Activated CD8-positive, alpha-beta memory T cell treated with anti-CD3 and anti-CD28 coated beads, Interleukin-2, amount 50 U/mL, for 4 hours (primary cell): ENCODE data around the gene CLEC11A.
"Not testable (repeated sequence)": the region's sequence is repeated elsewhere in the genome, so short reads cannot be mapped to it uniquely, and the experiment has no call there.

Experiments used
- DNase-seq: peaks from one replicate; pipeline ENCODE4 v3.0.0-alpha.2; 2020

CLEC11A gene

DNA sequence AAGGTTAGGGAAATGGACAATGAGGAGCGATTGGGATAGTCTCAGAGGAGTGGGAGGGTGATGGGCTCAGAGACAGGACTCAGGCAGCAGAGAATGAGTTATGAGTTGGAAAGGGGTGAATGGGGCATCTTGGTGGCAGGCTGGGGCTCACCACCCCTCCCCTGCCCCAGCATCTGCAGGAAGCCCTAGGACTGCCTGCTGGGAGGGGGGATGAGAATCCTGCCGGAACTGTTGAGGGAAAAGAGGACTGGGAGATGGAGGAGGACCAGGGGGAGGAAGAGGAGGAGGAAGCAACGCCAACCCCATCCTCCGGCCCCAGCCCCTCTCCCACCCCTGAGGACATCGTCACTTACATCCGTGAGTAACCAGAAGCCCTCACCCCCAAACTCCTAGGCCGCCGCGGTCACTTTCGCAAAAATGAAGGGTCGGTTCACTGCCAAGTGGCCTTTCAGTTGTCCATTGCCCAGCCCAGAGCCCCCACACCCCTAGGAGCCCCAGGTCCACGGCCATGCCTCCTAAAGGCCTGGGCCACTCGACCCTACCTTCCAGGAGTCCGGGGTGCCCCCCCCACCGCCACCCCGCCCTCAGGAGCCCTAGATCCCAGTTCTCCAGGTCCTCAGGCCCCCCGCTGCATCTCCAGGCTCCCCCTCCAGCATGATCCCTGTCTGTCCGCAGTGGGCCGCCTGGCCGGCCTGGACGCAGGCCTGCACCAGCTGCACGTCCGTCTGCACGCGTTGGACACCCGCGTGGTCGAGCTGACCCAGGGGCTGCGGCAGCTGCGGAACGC, 764 bp downstream of the CLEC11A start:
- no peak for DNase-seq

DNA sequence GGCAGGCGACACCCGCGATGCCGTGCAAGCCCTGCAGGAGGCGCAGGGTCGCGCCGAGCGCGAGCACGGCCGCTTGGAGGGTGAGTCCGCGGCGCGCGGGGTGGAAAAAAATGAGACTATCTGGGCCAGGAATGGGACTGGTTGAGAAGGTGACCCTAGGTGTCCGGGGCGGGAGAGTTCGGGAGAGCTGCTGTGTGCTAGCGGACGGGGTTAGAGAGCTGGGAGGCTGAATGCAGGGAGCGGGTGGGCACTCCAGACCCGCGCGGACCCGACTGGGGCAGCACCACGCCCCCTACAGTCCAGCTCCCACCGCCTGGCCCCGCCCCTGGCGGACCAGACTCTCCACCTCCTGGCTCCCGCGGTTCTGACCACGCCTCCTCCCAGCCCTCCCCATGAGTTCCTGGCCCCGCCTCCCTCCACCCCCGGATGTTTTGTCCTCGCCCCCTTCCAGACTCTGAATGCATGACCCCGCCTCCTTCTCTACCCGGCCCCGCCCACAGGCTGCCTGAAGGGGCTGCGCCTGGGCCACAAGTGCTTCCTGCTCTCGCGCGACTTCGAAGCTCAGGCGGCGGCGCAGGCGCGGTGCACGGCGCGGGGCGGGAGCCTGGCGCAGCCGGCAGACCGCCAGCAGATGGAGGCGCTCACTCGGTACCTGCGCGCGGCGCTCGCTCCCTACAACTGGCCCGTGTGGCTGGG, 1.5 kb downstream of the CLEC11A start:
- peak; percentile 96 for DNase-seq

DNA sequence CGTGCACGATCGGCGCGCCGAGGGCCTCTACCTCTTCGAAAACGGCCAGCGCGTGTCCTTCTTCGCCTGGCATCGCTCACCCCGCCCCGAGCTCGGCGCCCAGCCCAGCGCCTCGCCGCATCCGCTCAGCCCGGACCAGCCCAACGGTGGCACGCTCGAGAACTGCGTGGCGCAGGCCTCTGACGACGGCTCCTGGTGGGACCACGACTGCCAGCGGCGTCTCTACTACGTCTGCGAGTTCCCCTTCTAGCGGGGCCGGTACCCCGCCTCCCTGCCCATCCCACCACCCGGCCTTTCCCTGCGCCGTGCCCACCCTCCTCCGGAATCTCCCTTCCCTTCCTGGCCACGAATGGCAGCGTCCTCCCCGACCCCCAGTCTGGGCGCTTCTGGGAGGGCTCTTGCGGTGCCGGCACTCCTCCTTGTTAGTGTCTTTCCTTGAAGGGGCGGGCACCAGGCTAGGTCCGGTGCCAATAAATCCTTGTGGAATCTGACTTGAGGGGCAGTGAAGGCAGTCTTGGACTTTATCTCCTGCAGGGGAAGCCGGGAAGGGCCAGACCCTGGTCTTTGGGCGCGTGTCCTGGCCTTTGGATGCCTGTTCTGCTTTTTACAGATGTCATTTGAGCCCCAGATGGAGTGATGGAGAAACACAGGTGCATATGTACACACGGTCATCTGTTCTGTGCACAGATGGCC, 2.2 kb downstream of the CLEC11A start:
- DNase-seq = no peak

DNA sequence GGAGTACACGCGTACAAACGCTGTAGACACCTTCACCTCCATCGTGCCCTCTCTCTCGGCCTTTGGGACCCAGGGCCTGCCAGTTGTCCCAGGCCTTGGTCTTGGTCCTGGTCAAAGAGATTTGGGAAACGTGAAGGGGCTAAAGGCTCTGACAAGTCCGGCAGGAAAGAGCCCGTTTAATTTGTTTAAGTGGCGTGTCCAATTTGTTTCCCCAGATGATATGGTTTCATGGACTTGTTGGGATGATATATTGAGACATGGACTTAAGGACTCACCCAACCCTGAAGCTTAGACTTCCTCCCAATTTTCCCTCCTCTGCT, 2.7 kb downstream of the CLEC11A start:
- DNase-seq = no peak

DNA sequence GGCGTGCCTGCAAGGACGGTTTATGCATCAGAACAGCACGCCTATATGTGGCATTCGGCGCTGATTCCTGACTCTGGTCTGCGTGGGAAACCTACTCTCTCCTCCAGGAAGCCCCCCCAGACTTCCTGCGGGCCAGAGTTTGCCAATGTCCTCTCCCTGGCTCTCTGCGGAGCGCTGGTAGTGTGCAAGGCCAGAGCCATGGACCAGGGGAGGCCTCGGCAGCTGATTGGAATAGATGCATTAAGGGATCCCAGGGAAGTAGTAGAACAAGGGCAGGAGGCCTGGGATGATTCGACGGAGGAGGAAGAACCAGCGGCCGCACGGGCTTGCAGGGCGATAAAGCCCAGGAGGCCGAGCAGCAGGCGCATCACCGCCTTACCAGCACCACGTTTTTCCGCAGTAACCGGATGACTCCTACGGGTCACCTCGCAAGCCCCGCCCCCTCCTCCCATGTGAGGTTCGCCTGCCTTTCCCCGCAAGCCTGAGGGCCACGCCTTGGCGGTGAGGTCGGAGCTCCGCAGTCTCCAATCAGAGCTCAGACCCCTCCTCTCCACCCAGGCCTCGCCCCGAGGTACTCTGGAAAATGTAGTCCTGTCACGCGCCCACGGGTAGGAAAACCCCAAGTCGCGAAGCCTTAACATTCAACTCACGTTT, 5.0 kb downstream of the CLEC11A start:
- peak; percentile 87 for DNase-seq

DNA sequence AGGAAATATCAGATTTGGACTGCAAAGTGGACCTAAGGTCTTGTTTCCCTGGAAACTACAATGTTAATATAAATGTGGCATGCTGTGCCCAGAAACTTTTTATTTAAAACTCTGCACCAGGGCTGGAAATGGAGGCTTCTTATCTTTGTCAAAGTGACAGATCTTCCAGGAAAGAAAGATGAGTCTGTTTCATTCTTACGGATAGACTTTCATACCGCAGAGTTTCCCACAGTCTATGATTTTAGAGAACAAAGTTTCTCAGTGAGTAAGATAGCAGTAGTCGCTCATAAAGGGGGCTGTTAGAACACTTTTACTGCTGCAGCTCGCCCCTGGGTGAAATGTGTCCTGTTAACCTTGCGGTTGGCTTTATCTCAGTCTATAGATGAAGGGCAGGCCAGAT, 6.7 kb downstream of the CLEC11A start:
- DNase-seq = no peak

DNA sequence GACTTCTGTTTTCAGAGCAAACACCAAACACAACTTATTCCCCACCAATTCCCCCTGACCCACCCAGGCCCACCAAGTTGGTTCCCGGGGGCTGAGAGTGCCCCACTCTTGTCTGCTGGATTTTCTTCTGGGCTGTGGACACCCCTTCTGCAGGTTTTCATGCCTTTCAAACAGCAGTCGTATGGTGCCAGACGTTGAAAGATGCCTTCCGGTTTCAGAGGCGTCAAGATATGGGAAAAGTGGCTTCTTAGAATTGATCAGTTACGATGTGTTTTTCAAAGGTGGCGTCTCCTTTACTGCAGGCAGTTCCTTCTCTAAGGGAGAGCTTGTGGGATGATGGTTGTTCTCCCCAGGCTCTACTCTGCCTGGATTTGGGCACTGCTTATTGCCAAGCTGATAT, 12.7 kb downstream of the CLEC11A start:
- no peak for DNase-seq

DNA sequence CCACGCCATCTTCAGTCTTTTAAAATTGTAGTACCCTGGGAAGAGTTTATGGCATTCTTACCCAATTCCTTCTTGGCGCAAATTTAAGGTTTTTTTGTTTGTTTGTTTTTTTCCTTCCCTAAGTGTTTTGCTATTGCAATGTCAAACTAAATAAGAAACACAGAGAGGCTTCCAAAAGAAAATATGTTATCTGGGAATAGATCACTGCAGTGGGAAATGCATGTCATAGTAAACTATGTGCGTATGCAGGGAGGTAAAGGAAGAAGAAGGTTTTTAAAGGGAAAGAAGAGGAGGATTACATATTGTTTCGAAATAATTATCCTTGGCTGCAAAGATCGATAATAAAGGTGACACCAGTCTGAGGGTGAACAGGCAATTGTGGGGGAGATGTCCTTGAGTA, 13.2 kb downstream of the CLEC11A start:
- DNase-seq = no peak

DNA sequence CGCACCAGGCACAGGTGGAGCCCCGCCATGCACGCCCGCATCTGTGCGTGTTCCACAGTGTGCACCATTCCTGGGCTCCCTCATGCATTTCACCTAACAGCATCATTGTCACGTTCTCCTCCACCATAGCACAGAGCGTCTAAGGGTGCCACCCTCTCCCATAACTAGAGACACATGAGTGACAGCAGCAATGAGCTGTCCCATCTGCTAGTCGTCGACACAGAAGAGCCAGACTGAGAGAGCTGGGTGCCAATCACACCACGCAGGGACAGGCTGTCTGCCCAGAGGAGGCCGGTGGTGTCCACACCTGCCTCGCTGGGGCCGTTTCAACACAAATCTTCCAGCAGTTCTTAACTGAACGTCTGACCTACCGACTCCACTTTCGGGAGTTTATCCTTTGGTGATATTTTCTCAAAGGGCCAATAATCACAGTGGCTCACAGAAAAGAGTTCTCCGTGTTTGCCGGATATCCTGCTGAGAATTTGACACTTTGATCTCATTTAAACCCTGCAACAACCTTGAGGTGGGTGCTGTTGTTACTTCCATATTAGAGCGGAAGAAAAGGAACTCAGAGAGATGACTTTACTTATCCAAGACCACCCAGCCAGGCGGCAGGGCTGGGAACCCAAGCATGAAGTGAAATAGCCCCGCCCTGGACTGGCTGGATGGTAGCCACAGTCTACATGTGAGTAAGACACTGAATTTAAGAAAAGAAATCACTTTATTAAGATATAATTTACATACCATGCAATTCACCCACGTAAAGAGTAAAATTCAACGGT, 16.2 kb downstream of the CLEC11A start:
- DNase-seq = no peak

DNA sequence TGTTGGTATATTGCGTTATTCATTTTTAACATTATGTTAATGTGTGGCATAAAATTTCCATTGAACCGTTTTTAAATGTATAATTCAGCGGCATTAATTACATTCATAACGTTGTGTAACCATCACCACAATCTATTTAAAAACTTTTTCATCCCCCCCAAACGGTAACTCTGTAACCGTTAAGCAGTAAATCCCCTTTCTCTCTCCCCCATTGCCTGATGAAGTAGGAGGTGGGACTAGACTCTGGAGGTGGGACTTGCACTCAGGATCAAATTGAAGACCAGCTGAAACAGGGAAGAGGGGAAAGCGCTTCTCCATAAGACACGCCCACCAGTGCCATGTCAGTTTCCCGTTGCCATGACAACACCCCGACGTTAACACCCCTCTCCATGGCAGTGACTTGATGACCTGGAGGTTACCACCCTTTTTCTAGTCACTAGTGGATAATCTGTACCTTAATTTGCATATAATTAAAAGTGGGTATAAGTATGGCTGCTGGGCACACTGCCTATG, 16.8 kb downstream of the CLEC11A start:
- no peak for DNase-seq

DNA sequence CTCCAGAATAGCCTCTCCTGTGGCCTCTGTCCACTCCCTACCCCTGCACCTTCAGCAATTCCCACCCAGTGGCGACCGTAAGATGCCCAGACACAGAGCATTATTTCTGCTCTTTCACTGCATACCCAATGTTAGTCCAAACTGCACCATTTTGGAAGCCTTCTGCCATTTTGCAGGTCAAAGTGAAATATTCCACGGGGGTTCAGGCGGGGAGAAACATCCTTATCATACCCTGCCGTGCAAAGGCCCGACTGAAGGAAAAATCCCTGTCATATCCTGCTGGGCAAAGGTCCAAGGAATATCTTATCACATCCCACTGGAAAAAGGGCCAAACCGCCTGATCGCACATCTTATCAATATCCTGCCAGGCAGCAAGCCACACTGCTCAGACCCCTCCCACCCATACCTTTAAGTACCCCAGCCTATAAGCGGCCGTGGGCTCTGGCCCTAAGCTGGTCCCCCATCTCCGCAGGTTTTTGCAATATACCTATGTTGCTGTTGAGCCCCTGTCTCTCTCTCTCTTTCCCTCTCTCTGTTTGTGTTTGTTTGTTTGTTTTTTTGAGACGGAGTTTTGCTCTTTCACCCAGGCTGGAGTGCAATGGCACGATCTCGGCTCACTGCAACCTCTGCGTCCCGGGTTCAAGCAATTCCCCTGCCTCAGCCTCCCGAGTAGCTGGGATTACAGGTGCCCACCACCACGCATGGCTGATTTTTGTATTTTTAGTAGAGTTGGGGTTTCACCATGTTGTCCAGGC, 18.2 kb downstream of the CLEC11A start:
- DNase-seq = no peak

DNA sequence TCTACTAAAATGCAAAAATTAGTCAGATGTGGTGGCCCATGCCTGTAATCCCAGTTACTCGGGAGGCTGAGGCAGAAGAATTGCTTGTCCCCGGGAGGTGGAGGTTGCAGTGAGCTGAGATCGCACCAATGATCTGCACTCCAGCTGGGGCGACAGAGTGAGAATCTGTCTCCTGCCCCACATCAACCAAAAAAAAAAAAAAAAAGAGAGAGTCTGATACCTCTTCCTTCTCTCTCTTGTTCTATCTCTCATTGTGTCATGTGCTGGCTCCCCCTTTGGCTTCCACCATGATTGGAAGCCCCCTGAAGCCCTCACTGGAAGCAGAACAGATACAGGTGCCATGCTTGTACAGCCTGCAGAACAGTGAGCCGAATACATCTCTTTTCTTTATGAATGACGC, 20.4 kb downstream of the CLEC11A start:
- no peak for DNase-seq

DNA sequence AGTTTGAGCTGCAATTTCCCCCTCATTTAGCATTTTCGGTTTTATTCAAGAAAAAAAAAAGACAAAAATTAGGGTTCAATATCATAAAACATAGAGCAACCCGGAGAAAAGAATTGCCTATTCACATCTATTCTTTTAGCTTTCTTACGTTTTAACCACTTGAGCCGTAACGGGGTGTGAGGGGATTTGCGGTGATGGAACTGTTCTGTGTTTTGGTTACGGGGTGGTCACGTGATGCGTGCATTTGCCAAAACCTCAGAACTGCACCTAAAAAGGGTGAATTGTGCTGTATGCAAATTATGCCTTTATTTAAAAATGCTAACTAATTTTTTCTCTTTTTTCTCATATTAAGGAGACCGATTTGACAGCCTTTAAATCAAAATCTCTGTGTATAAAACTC, 22.1 kb downstream of the CLEC11A start:
- no peak for DNase-seq

DNA sequence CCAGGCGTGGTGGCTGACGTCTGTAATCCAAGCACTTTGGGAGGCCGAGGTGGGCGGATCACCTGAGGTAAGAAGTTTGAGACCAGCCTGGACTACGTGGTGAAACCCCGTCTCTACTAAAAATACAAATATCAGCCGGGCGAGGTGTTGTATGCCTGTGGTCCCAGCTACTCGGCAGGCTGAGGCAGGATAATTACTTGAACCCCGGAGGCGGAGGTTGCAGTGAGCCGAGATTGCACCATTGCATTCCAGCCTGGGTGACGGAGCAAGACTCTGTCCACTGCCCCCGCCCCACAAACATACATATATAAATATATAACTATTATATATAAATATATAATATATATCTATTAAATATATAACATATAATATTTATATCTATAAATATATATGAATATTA, 24.0 kb downstream of the CLEC11A start:
- DNase-seq = not testable (repeated sequence)

DNA sequence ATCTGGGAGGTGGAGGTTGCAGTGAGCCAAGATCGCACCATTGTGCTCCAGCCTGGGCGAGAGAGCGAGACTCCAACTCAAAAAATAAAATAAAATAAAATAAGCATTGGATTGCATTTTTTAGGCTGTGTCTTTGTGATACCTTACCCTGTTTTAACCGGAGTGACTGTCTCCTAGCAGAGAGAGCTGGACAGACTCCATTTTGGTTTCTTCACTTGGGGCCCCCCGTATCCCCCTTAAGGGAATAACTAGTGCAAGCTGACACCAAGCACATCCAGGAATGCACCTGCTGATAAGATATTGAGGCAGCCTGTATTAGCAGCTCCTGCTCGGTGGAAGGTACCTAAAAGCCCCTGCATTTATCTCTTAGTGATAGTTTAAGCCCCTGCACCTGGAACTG, 26.3 kb downstream of the CLEC11A start:
- DNase-seq = no peak

DNA sequence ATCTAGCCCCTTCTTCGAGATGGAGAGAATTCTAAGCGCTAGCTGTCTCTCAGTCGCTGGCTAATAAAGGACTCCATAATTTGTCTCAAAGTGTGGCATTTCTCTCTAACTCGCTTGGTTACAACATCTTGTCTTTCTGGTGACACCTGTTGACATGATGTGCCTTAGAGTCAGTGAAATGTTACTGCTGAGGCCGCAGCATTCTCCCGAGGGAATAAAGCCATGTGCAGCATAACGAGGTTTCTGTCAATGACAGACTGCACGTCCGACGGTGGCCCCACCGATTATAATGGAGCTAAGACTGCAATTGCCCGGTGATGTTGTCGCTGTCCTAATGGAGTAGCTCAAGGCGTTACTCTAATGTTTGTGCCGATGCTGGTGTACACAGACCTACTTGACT, 26.8 kb downstream of the CLEC11A start:
- DNase-seq = no peak

DNA sequence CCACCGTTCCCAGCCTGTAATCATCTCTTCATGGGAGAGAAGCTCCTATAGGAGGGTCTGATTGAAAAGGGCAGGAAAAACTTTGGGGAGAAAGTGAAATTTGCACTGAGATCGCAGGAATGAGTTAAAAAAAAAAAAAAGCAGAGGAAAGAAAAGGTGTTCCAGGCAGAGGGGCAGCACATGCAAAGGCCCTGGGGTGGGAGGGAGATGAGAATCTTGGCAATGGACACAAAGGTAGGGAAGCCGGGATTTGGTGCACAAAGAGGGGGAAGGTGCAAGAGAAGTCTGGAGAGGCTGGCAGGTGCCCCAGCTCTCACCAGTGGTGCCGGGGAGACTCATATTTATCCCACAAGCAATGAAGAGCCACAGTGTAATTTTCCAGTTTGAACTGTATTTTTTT, 30.7 kb downstream of the CLEC11A start:
- no peak for DNase-seq

DNA sequence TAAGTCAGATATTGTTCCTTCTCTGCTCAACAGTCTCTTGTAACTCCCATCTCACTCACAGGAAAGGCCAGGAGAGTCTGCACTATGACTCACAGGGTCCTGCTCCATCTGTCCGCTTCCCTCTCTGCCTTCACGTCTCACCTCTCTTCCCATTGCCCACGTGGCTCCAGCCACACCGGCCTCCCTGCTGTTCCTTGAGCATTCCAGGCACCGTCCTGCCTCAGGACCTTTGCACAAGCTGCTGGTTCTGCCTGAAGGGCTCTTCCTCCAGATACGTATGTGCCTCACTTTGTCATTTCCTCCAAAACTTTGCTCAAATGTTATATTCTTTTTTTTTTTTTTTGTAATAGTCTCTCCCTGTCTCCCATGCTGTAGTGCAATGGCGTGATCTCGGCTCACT, 33.1 kb downstream of the CLEC11A start:
- DNase-seq = not testable (repeated sequence)

DNA sequence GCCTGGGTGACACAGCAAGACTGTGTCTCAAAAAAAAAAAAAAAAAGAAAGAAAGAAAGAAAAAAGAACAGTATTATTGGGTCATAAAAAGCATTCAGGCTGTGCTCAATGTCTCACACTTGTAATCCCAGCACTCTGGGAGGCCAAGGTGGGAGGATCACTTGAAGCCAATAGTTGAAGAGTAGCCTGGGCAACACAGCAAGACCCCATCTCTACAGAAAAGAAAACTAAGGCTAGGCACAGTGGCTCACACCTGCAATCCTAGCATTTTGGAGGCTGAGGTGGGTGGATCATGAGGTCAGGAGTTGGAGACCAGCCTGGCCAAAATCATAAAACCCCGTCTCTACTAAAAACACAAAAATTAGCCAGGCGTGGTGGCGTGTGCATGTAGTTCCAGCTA, 34.5 kb downstream of the CLEC11A start:
- DNase-seq = not testable (repeated sequence)

DNA sequence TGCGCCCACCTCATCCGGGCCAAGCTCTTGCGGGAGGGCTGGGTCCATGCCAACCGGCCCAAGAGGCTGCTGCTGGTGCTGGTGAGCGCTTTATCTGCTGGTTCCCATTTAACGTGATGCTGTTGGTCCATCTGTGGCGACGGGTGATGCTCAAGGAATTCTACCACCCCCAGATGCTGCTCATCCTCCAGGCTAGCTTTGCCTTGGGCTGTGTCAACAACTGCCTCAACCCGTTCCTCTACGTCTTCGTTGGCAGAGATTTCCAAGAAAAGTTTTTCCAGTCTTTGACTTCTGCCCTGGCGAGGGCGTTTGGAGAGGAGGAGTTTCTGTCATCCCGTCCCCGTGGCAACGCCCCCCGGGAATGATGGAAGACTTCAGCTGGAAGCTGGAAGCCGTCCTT, 35.9 kb downstream of the CLEC11A start:
- DNase-seq = not testable (repeated sequence)

DNA sequence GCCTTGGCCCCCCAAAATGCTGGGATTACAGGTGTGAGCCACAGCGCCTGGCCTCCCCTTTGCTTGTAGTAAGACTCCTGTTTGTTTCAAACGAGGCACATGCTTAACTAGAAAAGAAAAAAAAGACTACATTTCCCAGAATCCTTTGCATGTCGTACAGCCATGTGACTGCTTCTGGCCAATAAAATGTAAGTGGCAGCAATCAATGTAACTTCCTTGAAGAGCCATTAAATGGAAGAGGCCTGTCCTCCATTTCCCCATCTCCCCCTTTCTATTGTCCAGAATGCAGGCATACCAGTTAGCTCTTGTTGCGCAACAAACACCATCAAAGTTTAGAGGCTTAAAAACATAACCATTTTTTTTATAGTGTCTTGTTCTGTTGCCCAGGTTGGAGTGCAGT, 36.7 kb downstream of the CLEC11A start:
- DNase-seq = no peak

DNA sequence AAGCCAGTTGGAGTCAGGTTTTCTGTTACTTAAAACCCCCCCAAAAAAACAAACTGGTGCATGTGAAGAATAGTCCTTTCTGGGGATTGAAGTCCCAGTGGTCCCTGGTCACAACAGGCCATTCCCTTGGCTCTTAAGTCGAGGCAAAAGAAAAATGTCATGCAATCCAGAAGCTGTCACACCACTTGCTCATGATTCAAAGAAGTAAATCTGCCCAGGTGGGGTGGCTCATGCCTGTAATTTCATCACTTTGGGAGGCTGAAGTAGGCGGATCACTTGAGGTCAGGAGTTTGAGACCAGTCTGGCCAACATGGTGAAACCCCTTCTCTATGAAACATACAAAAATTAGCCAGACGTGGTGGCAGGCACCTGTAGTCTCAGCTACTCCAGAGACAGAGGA, 38.3 kb downstream of the CLEC11A start:
- not testable (repeated sequence) for DNase-seq
